GM10248 (cell line): Measurements from ENCODE around the gene ZNF516.
A peak's percentile ranks its signal among the peaks of the same experiment; 100 is the strongest.

Source experiments
- CTCF ChIA-PET: fragments of 300-600 bp; sonication (Branson Sonifier 250); formaldehyde crosslinking; extraction: SDS; loops from one replicate; lab custom pipeline; 2021; ENCODE audit warnings: antibody characterized with exemption; lab: Yijun Ruan, JAX
- POLR2A ChIA-PET: fragments of 350-650 bp; sonication (Branson Sonifier 250); formaldehyde crosslinking; extraction: SDS; loops from one replicate; lab custom pipeline; 2020; ENCODE audit warnings: antibody characterized with exemption; lab: Yijun Ruan, JAX
- DNase-seq: peaks from one replicate; pipeline ENCODE4 v3.0.0; 2012; ENCODE audit errors: extremely low spot score
- CTCF ChIP-seq: IDR thresholded peaks from 2 replicates; pipeline ENCODE4 v1.5.1; 2012; ENCODE audit warnings: mild to moderate bottlenecking, low read depth; ENCODE audit errors: extremely low read depth, missing control alignments, control extremely low read depth

The ZNF516 gene

GRCh38 chr18:76401498-76401897 is 93.5 kb downstream of the ZNF516 start:
- DNase-seq, result no peak
- CTCF ChIA-PET, result interaction anchor here (0.6 to 4.4 kb wide), 7 partner anchors 14 to 311 kb away, joined by 3 to 50 read pairs (median 7); no protein-coding TSS in a partner anchor
- TF ChIP-seq CTCF, result no peak
- POLR2A ChIA-PET, result no interaction called here

- ChIA-PET CTCF (interaction anchor here (0.8 to 6.2 kb wide), 28 partner anchors 9 to 403 kb away, joined by 3 to 107 read pairs (median 6); no protein-coding TSS in a partner anchor), POLR2A (no interaction called here)
- no peak for DNase-seq
- TF ChIP-seq CTCF, result no peak
Measured at GRCh38 chr18:76399613-76400391, 95.2 kb downstream of the ZNF516 start.

- POLR2A ChIA-PET, result no interaction called here
Measured at GRCh38 chr18:76398896-76399612, 96.0 kb downstream of the ZNF516 start.

GRCh38 chr18:76398295-76398694 is 96.7 kb downstream of the ZNF516 start:
- DNase-seq, result no peak
- no peak for TF ChIP-seq CTCF
- POLR2A ChIA-PET, result no interaction called here
- CTCF ChIA-PET, result interaction anchor here (1.1 to 6.2 kb wide), 30 partner anchors 10 to 357 kb away, joined by 3 to 107 read pairs (median 5); no protein-coding TSS in a partner anchor

More at GRCh38 chr18:76398896-76399612, 96.0 kb downstream of the ZNF516 start:
- CTCF ChIA-PET, result interaction anchor here (0.8 to 6.2 kb wide), 35 partner anchors 10 to 404 kb away, joined by 3 to 107 read pairs (median 5); no protein-coding TSS in a partner anchor
- DNase-seq, result peak; percentile 87
- peak; percentile 97 for TF ChIP-seq CTCF

- POLR2A ChIA-PET, result no interaction called here
Measured at GRCh38 chr18:76397631-76398030, 97.4 kb downstream of the ZNF516 start.

More at GRCh38 chr18:76397631-76398030, 97.4 kb downstream of the ZNF516 start:
- no peak for DNase-seq
- TF ChIP-seq CTCF, result no peak
- CTCF ChIA-PET, result interaction anchor here (1.6 to 6.2 kb wide), 10 partner anchors 9 to 315 kb away, joined by 5 to 107 read pairs (median 17); no protein-coding TSS in a partner anchor
